ENCODE data around the gene NUP205.

The NUP205 gene

GRCh38 chr7:135684136-135684535, 126.4 kb downstream of the NUP205 start (continued):
- no peak for TF ChIP-seq ZNF623 (tag by site-specific recombination; IDR thresholded peaks at IDR 0.05)

GRCh38 chr7:135684699-135685098, 127.0 kb downstream of the NUP205 start:
- Histone ChIP-seq H3K4me3 (ENCODE audit: low read depth, low read length) (no peak overlapping the region), H3K36me3 (ENCODE audit: control insufficient read depth in 2 of 2, insufficient read depth in 1 of 2, low read length in 2 of 2) (peaks cover 0 to 70% of the 10 kb centered on the region in 2 experiments; a peak in 1 of 3 replicates), H3K4me1 (ENCODE audit: control insufficient read depth, insufficient read depth, low read length) (no peaks in the 10 kb centered on the region), H3K9me3 (ENCODE audit: control insufficient read depth, insufficient read depth, low read depth, low read length) (no peaks in the 10 kb centered on the region), H3K27ac (ENCODE audit: extremely low read depth, low read depth, low read length) (no peak overlapping the region)
- CTCF ChIA-PET = interaction anchor here (0.6 to 1.1 kb wide), 4 partner anchors 12 to 28 kb away, joined by 3 read pairs; no protein-coding TSS in a partner anchor
- POLR2A ChIA-PET = no interaction called here
- no peak for TF ChIP-seq CTCF (tag by site-specific recombination; IDR thresholded peaks at IDR 0.05)
- no peak for TF ChIP-seq KLF16 (tag by site-specific recombination; IDR thresholded peaks at IDR 0.05)
- no peak for TF ChIP-seq ZNF292 (tag by site-specific recombination; IDR thresholded peaks at IDR 0.05; ENCODE audit: borderline replicate concordance, low read depth)
- no peak for TF ChIP-seq HOXC10 (CRISPR knock-in tag; IDR thresholded peaks at IDR 0.05)
- TF ChIP-seq ZSCAN30 (tag by site-specific recombination; IDR thresholded peaks at IDR 0.05) = no peak
- no peak for TF ChIP-seq ZBTB20 (tag by site-specific recombination; IDR thresholded peaks at IDR 0.05)
- no peak for TF ChIP-seq ZNF692 (tag by site-specific recombination; IDR thresholded peaks at IDR 0.05)
- TF ChIP-seq ZNF623 (tag by site-specific recombination; IDR thresholded peaks at IDR 0.05) = no peak
- TF ChIP-seq ZNF548 (tag by site-specific recombination; IDR thresholded peaks at IDR 0.05) = no peak
- no peak for TF ChIP-seq PATZ1 (tag by site-specific recombination; IDR thresholded peaks at IDR 0.05)

- Histone ChIP-seq H3K4me3 (ENCODE audit: low read depth, low read length) (no peak overlapping the region), H3K9me3 (ENCODE audit: control insufficient read depth, insufficient read depth, low read depth, low read length) (no peaks in the 10 kb centered on the region), H3K36me3 (ENCODE audit: control insufficient read depth in 2 of 2, insufficient read depth in 1 of 2, low read length in 2 of 2) (peaks cover 0 to 74% of the 10 kb centered on the region in 2 experiments; a peak in 1 of 3 replicates), H3K27ac (ENCODE audit: extremely low read depth, low read depth, low read length) (no peak overlapping the region), H3K4me1 (ENCODE audit: control insufficient read depth, insufficient read depth, low read length) (no peaks in the 10 kb centered on the region)
- POLR2A ChIA-PET = no interaction called here
- TF ChIP-seq ZNF19 (tag by site-specific recombination; IDR thresholded peaks at IDR 0.05; ENCODE audit: low read depth) (no peak), ZNF449 (tag by site-specific recombination; IDR thresholded peaks at IDR 0.05) (no peak), PRDM1 (tag by site-specific recombination; IDR thresholded peaks at IDR 0.05) (no peak), ZNF302 (tag by site-specific recombination; IDR thresholded peaks at IDR 0.05; ENCODE audit: low read depth) (no peak), ZNF157 (tag by site-specific recombination; IDR thresholded peaks at IDR 0.05) (no peak), ZNF350 (tag by site-specific recombination; IDR thresholded peaks at IDR 0.05) (no peak), ZNF776 (tag by site-specific recombination; IDR thresholded peaks at IDR 0.05; ENCODE audit: borderline replicate concordance) (no peak), ZNF155 (tag by site-specific recombination; IDR thresholded peaks at IDR 0.05) (no peak)
- CTCF ChIA-PET = interaction anchor here (0.6 to 1.1 kb wide), 3 partner anchors 13 to 23 kb away, joined by 3 read pairs; no protein-coding TSS in a partner anchor
Measured at GRCh38 chr7:135685306-135686084, 127.8 kb downstream of the NUP205 start.

All from HEK293 (cell line).